Fibroblast of pulmonary artery (primary cell): ENCODE data around the gene ADD2.

Experiments
- DNase-seq: peaks from one replicate; pipeline ENCODE4 v3.0.0-alpha.2; 2010; ENCODE audit warnings: low read depth
- H3K4me3 ChIP-seq: replicated peaks from 2 replicates; pipeline ENCODE4 v1.5.1; 2011; ENCODE audit warnings: low read depth, mild to moderate bottlenecking, control low read depth, low read length, moderate library complexity
- TF ChIP-seq, protein P1 (sequence below): IDR thresholded peaks from 2 replicates; pipeline ENCODE4 v1.5.1; 2011; ENCODE audit warnings: mild to moderate bottlenecking, control low read depth, low read length, inconsistent platforms; ENCODE audit errors: missing control alignments

Gene ADD2

DNA sequence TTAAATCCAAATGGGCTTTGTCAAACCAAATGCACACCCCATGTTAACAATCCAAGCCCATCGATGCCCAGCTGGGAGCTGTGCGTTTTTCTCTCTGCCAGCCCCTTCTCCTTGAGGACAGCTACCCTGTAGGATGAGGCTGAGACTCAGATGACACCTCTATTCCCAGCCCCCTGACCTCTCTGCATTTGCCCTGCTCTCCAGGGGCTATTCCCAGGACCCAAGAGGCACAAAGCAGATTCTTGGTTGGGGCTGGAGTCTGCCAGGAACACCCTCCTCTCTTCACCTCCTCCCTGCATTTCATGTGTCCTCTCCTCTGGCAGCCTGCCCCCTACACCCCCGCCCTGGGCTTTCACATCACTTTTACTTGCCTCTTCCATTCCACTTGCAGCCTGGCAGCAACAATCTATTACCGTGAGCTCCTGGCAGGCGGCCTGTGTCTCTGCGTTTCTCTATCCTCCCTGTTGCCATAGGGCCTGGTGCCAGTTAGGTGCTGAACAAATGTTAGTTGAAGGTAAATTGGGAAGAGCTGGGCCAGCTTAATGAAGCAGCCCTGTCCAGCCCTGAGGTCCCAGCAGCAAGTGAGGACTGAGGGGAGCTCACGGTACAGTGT is 51.8 kb downstream of the ADD2 start:
- DNase-seq: no peak
- no peak overlapping the region for H3K4me3 ChIP-seq
- TF ChIP-seq, protein P1, sequence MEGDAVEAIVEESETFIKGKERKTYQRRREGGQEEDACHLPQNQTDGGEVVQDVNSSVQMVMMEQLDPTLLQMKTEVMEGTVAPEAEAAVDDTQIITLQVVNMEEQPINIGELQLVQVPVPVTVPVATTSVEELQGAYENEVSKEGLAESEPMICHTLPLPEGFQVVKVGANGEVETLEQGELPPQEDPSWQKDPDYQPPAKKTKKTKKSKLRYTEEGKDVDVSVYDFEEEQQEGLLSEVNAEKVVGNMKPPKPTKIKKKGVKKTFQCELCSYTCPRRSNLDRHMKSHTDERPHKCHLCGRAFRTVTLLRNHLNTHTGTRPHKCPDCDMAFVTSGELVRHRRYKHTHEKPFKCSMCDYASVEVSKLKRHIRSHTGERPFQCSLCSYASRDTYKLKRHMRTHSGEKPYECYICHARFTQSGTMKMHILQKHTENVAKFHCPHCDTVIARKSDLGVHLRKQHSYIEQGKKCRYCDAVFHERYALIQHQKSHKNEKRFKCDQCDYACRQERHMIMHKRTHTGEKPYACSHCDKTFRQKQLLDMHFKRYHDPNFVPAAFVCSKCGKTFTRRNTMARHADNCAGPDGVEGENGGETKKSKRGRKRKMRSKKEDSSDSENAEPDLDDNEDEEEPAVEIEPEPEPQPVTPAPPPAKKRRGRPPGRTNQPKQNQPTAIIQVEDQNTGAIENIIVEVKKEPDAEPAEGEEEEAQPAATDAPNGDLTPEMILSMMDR: no peak

DNA sequence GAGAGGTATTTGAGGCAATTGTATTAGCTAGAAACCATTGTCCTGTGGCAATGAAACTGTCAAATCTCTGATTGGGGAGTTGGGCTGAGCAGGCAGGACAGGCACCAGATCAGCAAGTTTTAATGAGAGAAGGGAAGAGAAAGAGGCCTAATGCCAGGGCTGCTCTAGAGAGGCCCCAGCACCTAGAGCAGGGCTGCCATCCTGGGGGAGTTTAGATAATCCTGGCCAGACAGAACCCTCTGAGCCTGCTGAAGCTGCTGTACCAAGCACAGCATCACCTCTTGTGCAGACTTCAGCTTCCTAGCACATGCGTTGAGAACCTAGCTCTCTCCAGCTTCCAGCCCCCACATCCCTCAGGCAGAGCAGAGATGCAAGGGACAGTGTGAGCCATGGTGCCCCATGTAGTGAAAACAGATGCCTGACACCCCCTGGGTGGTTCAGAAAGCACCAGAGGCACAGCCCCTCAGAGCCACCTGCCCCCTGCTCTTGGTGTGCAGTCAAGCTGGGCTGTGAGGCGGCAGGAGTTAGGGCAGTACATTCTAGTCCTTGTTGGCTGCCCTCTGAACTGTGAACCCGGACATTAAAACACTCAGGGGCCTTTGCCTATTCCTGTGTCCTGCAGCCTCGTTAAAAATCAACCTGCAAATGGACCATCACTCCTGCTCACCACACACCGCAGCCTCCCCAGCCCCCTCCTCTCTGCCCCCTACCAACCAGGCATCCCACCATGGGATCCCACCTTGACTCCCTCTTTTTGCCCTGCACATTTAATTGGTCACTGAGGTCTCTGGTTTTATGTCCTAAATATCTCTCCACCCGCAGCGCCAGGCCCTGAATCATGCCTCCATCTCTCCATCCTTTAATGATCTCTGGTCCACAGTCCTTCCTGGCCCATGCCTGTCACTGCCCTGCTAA is 52.7 kb downstream of the ADD2 start:
- DNase-seq: no peak

DNA sequence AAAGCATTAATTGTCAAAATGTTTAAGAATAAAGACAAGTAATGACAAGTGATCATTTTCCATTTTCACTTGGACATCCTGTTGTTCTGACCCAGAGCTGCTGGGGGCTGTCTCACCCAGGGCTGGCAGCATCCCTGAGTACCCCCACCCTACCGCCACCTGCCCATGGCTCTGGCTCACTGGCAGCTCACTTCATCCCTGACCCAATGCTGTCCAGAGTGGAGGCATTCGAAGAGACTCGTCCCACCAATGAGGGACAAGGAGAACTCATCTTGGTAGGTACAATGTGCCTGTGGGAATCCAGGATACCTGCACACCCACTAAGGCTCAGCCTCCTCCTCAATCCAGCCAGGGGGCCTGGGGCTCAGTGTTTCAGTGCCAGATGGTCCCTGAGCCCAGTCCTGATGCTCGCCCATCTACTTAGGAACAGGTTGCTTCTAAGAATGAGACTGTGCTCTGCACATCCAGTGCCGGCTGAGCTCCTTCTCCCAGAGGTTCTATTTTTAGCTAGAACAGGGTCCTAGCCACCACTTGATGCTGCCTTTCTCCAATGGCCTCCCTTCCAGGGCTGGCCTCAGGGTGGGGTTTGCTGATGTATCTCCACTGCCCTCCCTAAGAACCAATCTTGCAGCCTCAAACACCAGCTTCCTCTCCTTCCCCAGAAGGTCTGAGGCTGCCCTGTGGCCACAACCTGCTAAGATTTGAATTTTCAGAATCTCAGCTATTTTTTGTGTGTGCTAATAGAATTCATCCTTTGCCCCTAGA is 53.7 kb downstream of the ADD2 start:
- no peak overlapping the region for H3K4me3 ChIP-seq
- TF ChIP-seq, protein P1: no peak
- DNase-seq: no peak

More for the DNA sequence above, 52.7 kb downstream of the ADD2 start:
- TF ChIP-seq, protein P1: no peak
- no peak overlapping the region for H3K4me3 ChIP-seq

DNA sequence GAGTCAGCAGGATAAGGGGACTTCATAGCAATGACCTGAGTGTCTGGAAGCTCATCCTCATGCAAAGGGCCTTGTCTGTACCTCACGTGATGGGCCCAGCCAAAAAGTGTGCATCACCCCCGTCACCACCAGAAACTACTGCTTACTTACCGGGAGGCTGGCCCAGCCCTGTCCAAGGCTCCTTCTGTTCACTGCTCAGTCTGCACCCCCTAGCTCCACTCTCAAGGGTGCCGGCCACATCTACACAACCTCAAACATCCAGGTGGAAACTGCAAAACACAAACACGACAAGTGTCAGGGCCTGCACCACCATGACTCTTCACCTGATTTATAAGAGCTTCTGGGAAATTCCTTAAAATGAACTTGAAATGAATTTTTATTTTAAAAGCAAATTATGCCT is 55.1 kb downstream of the ADD2 start:
- no peak for DNase-seq
- TF ChIP-seq, protein P1: no peak
- no peak overlapping the region for H3K4me3 ChIP-seq

DNA sequence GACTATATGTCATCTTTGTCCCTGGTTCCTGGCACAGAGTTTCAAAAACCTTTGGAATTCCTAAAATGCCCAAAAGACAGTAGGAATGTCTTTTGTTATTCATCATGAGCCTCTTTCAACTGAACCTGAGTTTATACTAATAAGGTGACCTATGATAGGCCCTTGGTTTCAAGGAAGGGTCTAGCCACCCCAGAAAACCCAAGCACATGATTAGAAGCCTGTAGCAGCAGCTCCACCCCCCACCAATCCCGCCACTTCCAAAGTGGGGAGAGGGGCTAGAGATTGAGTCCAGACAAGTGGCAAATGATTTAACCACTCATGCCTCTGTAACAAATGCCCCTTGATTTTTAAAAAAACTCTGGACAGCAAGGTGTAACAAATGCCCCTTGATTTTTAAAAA is 56.8 kb downstream of the ADD2 start:
- no peak for DNase-seq
- H3K4me3 ChIP-seq: no peak overlapping the region
- TF ChIP-seq, protein P1: no peak

DNA sequence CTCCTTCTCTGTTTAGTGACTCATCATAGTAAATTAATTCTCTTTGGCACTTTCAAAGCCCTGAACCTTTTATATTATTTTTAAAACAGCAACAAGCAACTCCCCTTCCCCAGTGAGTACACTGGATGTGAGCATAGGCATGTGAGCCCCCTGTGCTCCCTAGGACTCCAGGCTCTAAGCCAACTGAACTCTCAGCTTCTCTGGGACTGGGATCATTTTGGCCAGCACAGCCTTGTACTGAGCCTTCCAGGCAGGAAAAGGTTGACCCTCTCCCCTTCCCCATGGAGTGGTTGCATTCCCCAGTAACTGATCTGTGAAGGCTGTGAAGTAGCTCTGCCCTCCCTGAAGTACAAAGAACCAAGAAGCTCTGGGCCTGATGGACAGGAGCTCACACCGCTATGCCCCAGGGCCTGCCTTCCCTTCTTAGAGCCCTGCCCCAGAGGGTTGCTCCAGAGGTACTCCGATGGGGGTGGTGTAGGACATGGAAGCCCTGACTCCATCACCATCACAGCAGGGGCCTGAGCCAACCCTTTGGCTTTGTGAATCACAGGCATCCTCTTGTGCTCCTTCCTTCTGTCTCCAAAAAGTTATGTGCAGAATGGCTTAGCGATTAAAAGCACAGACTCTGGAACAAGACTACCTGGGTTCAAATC is 57.8 kb downstream of the ADD2 start:
- TF ChIP-seq, protein P1: no peak
- DNase-seq: no peak
- no peak overlapping the region for H3K4me3 ChIP-seq
